Motor neuron (in vitro differentiated cells): ENCODE results near the gene LYZ. TPM values are rescaled to one million over a fixed set of nuclear protein-coding genes. Genes with fewer than 3 reads are reported as not detected.

Source experiments
- ATAC-seq, 8 experiments: fragments of 200-7000 bp; cut with Tn5 transposase; replicated peaks in 6 of 8; 2 replicates each; pipeline ENCODE4 v1.8.0; 2021; ENCODE audit warnings: mild to moderate bottlenecking in 8 of 8, moderate library complexity in 8 of 8
- H3K27ac ChIP-seq, 2 donors: fragments of 250-450 bp; sonication (Bioruptor Pico); 2 replicates each; pipeline ENCODE4 v1.9.0; 2021; ENCODE audit warnings: antibody characterized with exemption in 2 of 2, mild to moderate bottlenecking in 2 of 2, moderate library complexity in 1 of 2
- H3K4me1 ChIP-seq, 2 donors: fragments of 250-450 bp; sonication (Bioruptor Pico); replicated peaks in 1 of 2; 2 replicates each; pipeline ENCODE4 v1.6.1; 2021; ENCODE audit warnings: antibody characterized with exemption in 2 of 2, mild to moderate bottlenecking in 2 of 2, moderate library complexity in 1 of 2
- H3K4me3 ChIP-seq, 5 donors: fragments of 250-450 bp; sonication (Bioruptor Pico); 2 replicates each; pipeline ENCODE4 v1.9.0; 2021; ENCODE audit warnings: antibody characterized with exemption in 5 of 5, mild to moderate bottlenecking in 5 of 5, moderate library complexity in 4 of 5
- WGBS, 10 experiments: fragments of 450-650 bp; shearing (Covaris generic); methylation state at CpG; one replicate each; pipeline ENCODE4 v1.0.0; 2022; 5-methylcytosine and 5-hydroxymethylcytosine counted together
- in situ Hi-C, 9 experiments: fragments of 400-800 bp; cut with MboI; loops; one replicate each; pipeline ENCODE4 v1.15.0; 2021; ENCODE audit warnings: low sequenced_read_pairs in 9 of 9, low pct_unique_long_range_greater_than_20kb in 2 of 9; ENCODE audit not compliant: unreplicated experiment in 9 of 9
- total RNA-seq, 8 experiments: library from RNA; unstranded; fragments of 300-600 nt; gene quantifications; 2 replicates each; pipeline versions ENCODE4 v1.2.3 to v1.2.4, GENCODE V29; 2022

LYZ gene
- total RNA-seq, 8 experiments from 2014 or later, result 0.11 to 0.31 (median 0.18) TPM; not detected in 4

DNA sequence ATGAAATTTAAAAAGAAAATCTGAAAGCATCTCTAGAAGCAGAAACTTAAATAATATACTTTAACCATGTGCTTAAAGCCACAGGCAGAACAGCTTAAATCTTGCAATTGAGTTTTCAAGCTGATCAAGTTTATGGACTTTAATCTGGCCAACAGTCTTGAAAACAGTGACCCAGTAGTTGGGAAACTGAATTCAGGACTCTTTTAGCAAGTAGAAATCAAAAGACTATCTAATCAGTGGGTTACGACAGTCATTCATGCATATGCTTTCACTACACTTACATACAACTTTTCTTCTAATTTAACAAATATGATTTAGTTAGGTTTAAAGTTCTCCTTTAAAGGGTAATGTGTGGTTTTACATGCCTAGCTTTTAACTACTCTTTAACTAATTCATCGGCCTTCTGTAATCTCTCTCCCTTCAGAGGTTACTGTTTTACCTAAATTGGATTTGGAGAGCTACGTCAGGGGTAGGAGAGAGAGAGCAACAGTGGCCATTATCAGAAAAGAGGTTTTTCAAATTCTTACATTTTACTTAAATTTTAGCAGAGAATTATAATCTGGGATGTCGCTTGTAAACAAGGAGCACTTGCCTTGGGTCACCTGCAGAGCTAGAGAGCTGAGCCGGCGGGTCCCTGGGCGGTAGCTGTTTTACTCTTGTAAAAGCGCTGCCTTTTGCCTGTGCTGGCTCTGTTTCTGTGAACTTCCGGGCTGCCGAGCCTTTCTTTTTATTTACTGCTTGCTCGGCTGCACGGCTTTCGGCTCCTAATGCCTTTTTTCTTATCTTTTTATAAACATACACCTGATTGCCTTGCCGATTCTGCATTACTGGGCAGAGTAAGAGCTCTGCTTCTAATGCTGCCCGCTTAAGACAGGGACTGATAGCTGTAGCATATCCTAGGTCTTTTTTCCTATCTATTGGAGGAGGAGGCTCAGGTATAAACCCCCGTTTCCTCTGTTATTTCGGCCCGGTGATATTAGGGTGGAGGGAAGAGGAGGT lies 17.4 kb upstream of the LYZ start:
- in situ Hi-C loops, result no loop called here
- H3K27ac ChIP-seq, result no peak overlapping the region
- peak overlapping the region; percentile 10 to 26 (median 18) for H3K4me3 ChIP-seq
- peak; percentile 61 to 78 (median 73) for ATAC-seq
- H3K4me1 ChIP-seq, result no peaks in the 10 kb centered on the region
- 6 to 31% (median 17%) methylated on average over 3 to 13 of the region's 18 CpGs for WGBS, 10 experiments

DNA sequence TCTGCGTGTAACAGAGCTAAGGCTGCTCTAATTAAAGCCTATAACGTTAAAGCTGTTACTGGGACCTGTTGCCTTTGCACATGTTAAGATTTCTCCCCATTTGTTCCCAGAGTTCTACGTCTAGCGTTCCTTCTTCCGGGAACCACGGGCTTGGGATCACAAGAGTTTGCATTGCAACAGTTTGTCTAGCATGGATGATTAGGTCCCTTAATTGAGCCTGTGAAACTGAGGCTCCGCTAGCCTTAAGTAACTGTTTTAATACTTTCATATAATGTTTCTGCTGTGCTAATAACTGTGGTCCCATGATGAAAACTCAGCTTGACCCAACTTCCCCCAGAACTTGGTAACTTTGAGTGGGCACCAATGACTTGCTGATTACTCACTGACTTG lies 16.7 kb upstream of the LYZ start:
- Histone ChIP-seq H3K4me3 (peak overlapping the region in 2 of 5 donors; percentile 18 to 26), H3K4me1 (no peaks in the 10 kb centered on the region), H3K27ac (no peak overlapping the region)
- peak in 5 of 8 experiments; percentile 10 to 53 (median 33) for ATAC-seq
- 0 to 94% (median 32%) methylated on average over 2 to 7 of the region's 7 CpGs; no CpG with 5 or more reads in 1 of the 10 experiments for WGBS, 10 experiments
- in situ Hi-C loops, result no loop called here

DNA sequence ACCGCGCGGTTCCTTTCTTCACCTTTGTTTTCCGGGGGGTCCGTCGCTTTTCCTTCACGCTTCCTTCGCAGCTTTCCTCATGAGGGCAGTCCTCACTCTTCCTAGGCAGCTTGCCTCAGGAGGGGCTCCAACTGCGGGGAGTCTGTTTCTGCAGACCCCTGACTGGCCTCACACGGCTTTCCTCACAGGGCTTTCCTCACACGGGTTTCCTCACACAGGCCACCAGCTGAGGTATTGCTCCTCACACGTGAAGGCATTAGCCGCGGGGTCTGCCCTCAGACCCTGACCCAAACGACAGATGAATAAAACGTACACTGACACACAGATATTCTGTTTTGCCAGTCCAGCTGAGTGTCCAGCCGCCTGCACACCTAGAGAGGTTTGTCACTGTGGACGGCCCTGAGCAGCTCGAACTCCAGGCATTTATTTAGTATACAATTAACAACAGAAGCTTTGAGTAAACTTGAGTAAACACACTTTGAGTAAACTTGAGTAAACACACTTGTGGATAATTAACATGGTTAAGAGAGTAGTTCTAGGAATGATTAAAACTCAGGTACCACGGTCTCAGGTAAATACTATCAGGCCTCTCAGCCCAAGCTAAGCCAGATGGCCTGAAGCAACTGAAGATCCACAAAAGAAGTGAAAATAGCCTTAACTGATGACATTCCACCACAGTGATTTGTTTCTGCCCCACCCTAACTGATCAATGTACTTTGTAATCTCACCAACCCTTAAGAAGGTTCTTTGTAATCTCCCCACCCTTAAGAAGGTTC lies 16.1 kb upstream of the LYZ start:
- 34 to 100% (median 89%) methylated on average over 1 to 16 of the region's 20 CpGs; no CpG with 5 or more reads in 1 of the 10 experiments for WGBS, 10 experiments
- Histone ChIP-seq H3K4me1 (no peaks in the 10 kb centered on the region), H3K4me3 (no peak overlapping the region), H3K27ac (no peak overlapping the region)
- in situ Hi-C loops, result no loop called here
- ATAC-seq, result no peak

DNA sequence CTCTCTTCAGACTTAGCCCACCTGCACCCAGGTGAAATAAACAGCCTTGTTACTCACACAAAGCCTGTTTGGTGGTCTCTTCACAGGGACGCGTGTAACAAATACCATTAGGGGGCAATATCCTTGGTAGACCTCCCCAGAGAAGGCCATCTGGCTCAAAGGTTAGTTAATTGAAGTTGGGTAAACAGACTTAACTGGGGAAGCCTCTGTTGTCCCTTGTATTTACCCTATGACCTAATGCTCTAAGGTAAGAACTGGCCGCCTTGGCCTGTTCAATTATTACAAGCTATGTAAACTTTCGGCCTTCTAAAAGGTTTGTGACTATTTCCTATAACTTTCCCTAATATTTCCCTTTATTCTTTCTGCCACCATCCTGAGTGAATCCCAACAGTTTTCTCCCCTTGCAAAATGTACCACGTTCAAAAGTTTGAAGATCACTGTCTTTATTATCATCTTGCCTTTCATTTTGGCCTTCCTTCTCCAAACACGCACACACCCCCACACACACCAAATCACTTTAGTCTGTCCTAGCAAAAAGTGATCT lies 15.3 kb upstream of the LYZ start:
- no peak overlapping the region for H3K27ac ChIP-seq
- in situ Hi-C loops, result no loop called here
- ATAC-seq, result no peak
- 59 to 100% (median 90%) methylated on average over 2 to 5 of the region's 6 CpGs; no CpG with 5 or more reads in 1 of the 10 experiments for WGBS, 10 experiments
- H3K4me1 ChIP-seq, result no peaks in the 10 kb centered on the region
- H3K4me3 ChIP-seq, result no peak overlapping the region

DNA sequence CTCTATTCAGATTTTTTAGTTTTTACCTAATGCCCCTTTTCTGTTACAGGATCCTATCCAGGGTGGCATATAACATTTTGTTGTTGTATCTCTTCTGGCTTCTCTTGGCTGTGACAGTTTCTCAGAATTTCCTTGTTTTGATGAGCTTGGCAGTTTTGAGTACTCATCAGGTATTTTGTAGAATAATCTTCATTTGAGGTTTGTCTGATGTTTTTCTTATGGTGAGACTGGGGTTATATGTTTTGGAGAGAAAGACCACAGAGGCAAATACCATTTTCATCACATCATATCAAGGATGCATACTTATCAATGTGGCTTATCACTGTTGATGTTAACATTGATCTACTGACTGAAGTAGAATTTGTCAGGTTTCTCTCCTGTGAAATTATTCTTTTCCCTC lies 14.0 kb upstream of the LYZ start:
- ATAC-seq, result no peak
- no peak overlapping the region for H3K4me3 ChIP-seq
- H3K4me1 ChIP-seq, result no peaks in the 10 kb centered on the region
- H3K27ac ChIP-seq, result no peak overlapping the region
- in situ Hi-C loops, result no loop called here

DNA sequence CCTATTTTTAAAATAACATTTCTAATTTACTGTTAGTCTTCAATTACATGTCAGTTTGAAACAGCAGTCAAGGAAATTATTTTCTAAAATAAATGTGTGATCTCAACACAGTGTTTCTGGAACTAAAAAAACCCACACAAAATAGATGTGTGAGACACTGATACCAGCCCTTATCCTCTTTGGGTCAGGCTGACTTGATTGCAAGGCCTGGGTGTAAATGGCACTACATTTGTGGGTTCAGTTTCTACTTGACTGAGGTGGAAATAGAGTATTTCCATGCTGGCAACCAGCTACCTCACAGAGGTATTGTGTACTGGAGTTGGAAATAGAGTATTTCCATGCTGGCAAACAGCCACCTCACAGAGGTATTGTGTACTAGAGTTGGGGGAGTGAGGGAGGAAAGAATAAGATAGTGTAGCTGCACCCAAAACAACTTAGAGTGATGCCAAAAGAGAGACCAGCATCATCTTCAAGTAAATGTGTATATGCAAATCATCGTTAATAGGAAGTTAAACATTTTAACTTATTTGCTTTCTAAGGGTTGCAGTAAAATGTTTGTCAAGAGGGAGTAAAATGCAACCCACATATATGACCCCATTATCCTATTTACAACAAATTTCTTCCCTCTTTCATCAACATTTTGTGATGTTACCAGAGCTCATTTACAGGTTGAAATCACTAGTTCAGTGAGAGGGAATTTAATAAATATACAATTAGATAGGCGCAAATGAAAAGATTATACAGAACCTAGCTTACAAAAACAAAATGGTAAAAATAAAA lies 10.7 kb upstream of the LYZ start:
- no peak overlapping the region for H3K27ac ChIP-seq
- 67 to 100% (median 83%) methylated on average over 1 to 2 of the region's 2 CpGs; no CpG with 5 or more reads in 1 of the 10 experiments for WGBS, 10 experiments

DNA sequence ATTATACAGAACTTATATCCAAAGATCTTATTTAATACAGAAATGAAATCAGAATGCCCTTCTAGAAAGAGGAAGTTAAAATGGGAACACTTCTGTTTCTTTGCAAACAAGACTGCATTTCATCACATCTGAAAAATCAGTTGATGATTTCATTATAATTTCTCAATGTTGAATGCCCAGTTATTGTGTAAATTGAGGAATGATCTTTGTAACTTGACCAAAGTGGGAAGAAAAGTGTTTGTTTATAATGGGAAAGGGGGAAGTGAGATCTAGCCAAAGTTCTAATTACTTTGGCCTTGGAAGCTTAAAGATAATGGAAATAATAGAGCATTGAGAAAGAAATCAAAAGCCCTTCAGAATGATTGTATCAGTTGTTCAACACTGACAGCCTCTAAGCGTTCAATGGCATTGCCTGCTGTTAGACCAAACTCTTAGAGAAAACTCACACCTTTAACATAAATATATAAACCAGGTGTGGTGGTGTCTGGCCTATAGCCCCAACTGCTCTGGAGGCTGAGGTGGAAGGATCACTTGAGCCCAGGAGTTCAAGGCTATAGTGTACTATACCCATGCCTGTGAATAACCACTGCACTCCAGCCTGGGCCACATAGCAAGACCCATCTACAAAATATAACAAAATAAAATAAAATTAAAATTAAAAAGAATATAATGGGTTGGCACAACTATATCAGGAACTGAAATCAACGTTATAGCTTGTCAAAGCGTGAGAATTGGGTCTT lies 9.9 kb upstream of the LYZ start:
- Histone ChIP-seq H3K4me3 (no peak overlapping the region), H3K4me1 (no peaks in the 10 kb centered on the region), H3K27ac (no peak overlapping the region)
- in situ Hi-C loops, result no loop called here
- 32 to 96% (median 85%) methylated on average over 2 to 3 of the region's 3 CpGs for WGBS, 10 experiments
- no peak for ATAC-seq

More for the DNA sequence above, 10.7 kb upstream of the LYZ start:
- Histone ChIP-seq H3K4me1 (no peaks in the 10 kb centered on the region), H3K4me3 (no peak overlapping the region)
- in situ Hi-C loops, result no loop called here
- no peak for ATAC-seq

DNA sequence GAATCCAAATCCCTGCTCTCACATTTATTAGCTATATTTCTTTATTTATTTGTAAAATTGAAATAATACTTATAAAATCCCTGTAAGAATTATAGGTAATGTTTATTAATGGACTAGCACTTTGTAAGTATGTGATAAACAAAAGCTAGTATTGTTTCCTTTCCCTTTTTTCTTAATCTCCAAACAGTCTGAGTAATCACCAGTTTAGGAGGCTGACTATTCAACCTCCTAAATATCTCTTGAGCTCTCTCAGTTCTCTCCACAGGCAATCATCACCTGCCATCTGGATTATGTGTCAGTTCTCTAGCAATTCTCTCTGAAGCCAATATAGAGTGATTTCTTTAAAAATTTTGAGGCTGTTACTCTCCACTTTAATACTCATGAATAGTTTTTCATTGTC lies 9.2 kb upstream of the LYZ start:
- ATAC-seq, result no peak
- in situ Hi-C loops, result no loop called here
- Histone ChIP-seq H3K4me3 (no peak overlapping the region), H3K4me1 (no peaks in the 10 kb centered on the region), H3K27ac (no peak overlapping the region)

DNA sequence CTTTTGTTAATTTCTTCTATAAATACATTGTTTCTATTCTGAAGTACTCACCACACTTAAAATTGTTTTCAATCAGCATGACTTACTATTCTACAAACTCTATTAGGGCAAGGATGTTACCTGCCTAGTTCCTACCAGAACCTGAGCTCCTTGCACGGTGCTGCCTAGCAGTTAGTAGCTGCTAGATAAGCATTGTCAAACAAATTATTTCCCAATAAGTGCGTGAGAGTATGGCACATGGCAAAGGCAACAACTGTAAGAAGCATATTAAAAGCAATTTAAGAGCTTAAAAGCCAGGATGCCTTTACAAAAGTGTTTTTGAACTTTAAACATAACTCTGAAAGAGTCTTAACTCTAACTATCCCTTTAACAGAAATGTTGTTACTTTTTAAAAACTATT lies 8.2 kb upstream of the LYZ start:
- no peak for ATAC-seq
- Histone ChIP-seq H3K4me3 (no peak overlapping the region), H3K27ac (no peak overlapping the region), H3K4me1 (no peaks in the 10 kb centered on the region)
- 8 to 100% (median 55%) methylated on average over 1 to 2 of the region's 2 CpGs; no CpG with 5 or more reads in 2 of the 10 experiments for WGBS, 10 experiments
- in situ Hi-C loops, result no loop called here

DNA sequence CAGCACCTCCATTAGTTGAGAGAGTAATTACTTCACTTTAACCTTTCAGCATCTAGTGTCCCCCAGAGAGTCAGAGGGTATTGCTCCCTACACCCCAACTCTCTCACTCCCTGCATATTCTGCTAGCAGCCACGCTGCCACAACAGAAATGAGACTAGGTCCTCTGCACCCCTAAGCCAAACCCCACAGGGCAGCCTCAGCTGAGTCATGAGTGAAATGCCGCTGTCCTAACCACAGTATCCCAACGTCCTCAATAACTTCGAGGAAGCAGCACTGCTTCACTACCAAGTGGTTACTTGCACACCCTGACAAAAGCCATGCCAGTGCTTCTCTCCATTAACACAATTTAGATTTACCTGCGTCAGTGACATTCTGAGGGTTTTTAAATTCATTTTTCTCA lies 6.9 kb upstream of the LYZ start:
- Histone ChIP-seq H3K4me3 (no peak overlapping the region), H3K27ac (no peak overlapping the region), H3K4me1 (no peaks in the 10 kb centered on the region)
- ATAC-seq, result no peak
- in situ Hi-C loops, result no loop called here
- WGBS, 10 experiments, result 6 to 90% (median 76%) methylated on average over 2 to 4 of the region's 5 CpGs; no CpG with 5 or more reads in 4 of the 10 experiments

DNA sequence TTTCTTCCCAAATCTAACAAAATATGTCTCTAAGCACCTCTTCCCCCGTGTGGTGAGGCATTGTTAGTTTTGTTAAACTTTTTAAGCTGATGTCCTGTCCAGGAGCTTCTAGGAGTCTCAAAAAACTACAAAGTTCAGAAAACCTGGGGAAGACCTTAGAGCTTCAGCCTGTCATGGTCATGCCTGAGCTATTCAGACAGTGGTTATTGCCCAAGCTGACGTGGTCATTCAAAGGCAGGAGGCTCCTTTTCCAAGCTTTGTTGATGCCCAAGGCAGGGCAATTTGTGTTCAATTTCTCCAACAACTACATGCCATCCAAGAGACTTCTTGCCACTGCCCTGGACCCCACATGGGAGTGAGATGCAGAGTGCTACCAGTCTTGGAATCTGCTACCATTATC lies 5.8 kb upstream of the LYZ start:
- in situ Hi-C loops, result no loop called here
- Histone ChIP-seq H3K27ac (no peak overlapping the region), H3K4me1 (no peaks in the 10 kb centered on the region), H3K4me3 (no peak overlapping the region)
- ATAC-seq, result no peak
- WGBS, 10 experiments, result 10 to 100% (median 60%) methylated on average over 1 to 2 of the region's 2 CpGs; no CpG with 5 or more reads in 1 of the 10 experiments

DNA sequence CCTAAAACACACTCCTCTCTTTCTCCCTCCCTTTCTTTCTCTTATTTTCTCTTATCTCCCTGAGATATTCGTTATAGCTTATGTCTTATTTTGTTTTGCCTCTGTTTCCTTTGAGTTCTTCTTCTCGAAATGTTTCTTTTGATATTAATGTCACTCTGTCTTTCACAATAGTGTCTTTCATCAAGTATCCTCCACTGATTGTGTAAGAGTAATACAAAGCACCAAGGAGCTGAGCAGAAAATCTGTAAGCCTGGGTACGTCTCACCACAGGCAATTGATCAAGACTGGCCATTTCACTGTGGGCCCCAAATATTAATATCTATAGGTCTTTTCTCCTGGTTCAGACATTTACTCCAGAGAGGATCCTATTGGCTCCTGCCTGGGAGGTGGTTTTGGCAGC lies 4.8 kb upstream of the LYZ start:
- Histone ChIP-seq H3K4me3 (no peak overlapping the region), H3K27ac (no peak overlapping the region), H3K4me1 (no peaks in the 10 kb centered on the region)
- in situ Hi-C loops, result no loop called here
- no peak for ATAC-seq
- WGBS, 10 experiments, result 0 to 68% (median 51%) methylated on average over 1 to 3 of the region's 3 CpGs
